ENCODE data around the gene RGS3.
"Not testable (repeated sequence)": the region's sequence is repeated elsewhere in the genome, so short reads cannot be mapped to it uniquely, and the experiment has no call there.

The RGS3 gene

DNA sequence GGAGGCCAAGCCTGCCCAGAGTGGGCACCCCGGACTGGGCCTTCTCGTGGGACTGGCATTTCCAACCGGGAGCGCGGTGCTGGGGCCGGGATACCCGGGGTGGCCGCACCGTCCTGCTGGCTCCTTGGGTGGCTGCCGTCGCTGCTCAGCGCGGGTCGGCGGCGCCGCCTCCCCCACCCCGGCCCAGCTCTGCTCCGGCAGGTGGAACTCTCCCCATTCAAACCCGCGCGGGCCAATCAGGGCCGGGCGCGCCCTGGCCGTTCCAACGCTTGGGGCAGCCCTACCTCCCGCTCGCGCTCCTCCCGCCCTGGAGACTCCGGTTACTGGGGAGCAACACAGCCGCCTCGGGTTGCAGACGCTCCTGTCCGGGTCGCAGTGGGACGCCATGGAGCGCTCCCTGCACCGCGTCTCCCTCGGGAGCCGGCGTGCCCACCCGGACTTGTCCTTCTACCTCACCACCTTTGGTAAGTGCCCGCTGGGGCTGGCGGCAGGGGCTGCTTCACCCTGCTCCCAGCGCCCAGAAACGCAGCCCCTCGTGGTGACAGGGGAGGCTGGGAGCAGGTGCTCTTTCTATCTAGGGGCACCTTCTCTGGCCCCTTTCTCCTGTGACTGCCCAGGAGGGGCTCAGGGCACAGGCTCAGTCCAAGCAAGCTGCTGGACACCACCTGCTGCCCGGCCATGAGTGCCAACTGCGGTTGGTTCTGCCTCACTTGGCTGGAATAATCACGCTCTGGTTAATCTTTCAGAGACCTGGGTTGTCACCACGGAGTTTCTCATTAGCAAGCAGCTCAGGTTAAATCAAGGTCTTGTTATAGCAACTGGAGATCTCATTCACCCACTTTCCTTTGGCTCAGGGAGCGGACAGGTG, at the start of gene RGS3:
TSS of gene RGS3 (plus strand) at position 310 of the 868 bp plus-strand sequence. CDS start at position 386, 76 bp downstream.
- DNase-seq (ENCODE audit: low read depth in 2 of 2): no peak

DNA sequence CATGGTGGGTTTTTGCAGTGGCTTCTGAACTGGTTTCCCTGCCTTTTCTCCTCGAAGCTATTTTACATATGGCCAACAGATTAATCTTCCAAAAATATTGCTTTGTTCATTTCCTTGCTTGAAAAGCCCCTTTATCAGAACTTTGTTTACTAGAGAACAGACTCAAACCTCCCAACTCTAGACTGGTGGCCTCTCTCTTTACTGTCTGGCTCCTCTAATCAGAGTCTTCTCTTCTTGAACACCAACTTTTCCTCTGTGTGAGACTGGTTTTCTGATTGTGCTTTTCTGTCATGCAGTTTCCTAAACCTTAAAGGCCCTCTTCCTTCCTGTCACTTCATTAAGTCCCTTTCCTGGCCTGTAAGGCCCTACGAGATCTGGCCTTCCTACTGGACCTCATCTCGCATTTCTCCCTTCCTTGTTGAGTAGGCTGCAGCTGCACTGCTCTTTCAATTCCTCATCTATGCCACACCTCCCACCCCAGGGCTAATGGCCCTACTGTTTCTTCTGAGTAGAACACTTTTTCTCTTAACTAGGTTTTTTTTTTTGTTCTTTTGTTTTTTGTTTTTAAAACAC, 47.3 kb upstream of the RGS3 start:
- no peak for DNase-seq (ENCODE audit: low read depth in 2 of 2)

GRCh38 chr9:113417370-113417769, 46.2 kb upstream of the RGS3 start:
- DNase-seq (ENCODE audit: low read depth in 2 of 2): no peak

GRCh38 chr9:113421726-113422125, 41.8 kb upstream of the RGS3 start:
- no peak for DNase-seq (ENCODE audit: low read depth in 2 of 2)

- no peak for DNase-seq (ENCODE audit: low read depth in 2 of 2)
Measured at GRCh38 chr9:113425072-113425471, 38.5 kb upstream of the RGS3 start.

DNA sequence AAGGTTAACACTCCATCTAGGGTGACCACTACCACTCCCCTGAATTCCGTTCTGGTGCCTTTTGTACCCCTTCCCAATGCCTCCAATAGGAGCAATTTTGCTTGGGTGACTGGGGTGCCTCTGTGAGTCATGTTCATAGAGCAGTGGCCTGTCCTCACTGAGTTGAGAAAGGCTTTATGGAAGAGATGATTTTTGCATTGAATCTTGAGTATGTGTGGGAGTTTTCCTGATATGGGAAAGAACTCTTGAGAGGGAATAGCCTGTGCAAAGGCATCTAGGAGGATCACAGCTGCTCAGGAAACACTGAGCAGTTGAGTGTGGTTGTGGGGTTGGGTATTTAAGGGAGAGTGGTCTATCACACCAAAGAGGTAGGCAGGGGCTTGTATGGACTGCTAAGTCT, 36.8 kb upstream of the RGS3 start:
- DNase-seq (ENCODE audit: low read depth in 2 of 2): no peak

- no peak for DNase-seq (ENCODE audit: low read depth in 2 of 2)
Measured at GRCh38 chr9:113427629-113428028, 35.9 kb upstream of the RGS3 start.

DNA sequence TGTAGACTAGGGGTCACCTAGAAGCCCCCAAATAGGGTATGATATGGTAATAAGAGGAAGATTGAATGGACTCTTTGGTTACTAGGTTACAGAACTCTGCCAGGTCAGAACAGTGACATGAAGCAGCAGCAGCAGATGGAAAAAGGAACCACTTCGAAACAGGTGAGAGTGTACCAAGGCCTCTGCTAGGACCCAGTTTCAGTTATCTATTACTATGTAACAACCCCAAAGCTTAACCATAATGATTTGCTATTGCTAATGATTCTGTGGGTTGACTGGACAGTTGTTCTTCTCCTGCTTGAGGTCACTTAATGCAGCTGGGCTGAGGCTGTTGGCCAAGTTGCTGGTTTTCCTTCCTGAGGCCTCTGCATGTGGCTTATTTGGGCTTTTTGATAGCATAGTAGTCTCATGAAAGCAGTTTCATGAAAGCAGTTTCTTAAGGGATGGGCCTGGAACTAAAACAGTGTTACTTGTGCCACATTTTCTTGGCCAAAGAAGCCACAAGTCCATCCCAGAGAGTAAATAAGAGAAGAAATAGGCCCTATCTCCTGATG, 35.4 kb upstream of the RGS3 start:
- DNase-seq (ENCODE audit: low read depth in 2 of 2): no peak

- no peak for DNase-seq (ENCODE audit: low read depth in 2 of 2)
Measured at GRCh38 chr9:113431191-113431590, 32.3 kb upstream of the RGS3 start.

DNA sequence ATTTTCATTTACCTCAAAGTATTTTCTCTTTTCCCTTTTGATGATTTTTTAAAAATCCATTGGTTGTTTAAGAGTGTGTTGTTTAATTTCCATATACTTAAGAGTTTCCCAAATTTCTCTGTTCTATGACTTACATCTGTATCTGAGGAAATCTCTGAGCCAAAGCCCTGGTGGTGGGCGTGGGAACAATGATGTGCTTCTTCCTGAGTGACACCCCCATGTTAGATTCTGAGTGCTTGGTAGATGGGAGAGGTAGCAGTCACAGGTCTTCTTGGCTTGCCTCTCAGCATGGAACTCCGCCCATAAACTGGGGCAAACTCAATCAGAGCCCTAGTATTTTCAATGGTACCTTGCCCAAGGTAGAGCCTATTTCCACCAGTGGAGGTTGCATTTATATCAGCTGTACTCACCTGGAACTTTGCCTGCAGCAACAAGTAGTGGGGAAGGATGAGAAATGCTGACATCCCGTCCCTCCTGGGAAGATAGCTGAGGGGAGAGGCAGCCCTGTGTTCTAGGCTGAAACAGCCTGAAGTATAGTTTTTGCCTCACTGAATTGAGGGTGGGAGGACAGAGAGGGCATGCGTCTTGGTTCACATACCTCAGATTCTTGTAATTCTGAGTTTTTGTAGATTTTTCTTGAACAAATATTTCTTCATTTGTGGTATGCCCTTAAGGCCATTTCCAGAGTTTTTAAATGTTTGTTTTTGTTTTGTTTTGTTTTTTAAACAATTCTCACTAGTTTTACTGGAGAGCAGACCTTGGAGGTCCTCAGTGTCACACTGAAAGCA, 26.6 kb upstream of the RGS3 start:
- no peak for DNase-seq (ENCODE audit: low read depth in 2 of 2)

GRCh38 chr9:113437716-113438115, 25.8 kb upstream of the RGS3 start:
- DNase-seq (ENCODE audit: low read depth in 2 of 2): not testable (repeated sequence)

DNA sequence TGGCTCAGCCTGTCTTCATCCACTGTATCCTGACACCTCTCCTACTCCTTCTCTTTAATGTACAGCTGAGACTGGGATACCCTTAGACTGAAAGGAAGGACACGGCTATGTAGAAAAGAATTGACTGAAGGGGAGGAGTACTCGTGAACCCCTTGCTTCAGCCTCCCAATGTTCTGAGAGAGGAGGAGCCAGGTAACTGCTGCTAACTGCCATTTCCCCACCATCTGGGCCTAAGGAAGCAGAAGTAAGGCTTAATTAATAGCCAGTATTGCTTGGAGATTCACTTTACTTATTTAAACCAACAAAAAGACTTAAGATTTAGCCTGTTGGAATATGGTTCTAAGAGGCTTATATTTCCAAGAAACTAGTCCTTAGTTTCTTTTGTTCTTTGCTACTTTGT, 18.8 kb upstream of the RGS3 start:
- DNase-seq (ENCODE audit: low read depth in 2 of 2): no peak

- no peak for DNase-seq (ENCODE audit: low read depth in 2 of 2)
Measured at GRCh38 chr9:113446323-113446740, 17.2 kb upstream of the RGS3 start.

DNA sequence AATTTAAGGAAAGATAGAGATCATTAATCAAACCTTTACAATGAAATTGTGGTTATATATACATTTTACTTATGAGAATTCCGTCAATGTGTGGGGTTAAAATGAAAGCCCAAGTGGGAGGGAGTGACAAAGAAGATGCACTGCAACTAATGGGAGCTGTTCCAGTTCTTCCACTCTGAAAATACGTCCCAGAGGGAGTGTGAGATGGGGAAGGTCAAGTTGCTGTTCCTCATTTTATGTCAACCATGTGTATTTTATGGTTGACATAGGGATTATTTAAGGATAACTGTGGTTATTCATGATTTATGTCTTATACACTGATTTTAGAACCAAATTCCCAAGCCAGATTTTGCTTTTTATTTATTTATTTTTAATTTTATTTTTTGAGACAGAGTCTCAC, 14.2 kb upstream of the RGS3 start:
- no peak for DNase-seq (ENCODE audit: low read depth in 2 of 2)

GRCh38 chr9:113452113-113452605, 11.4 kb upstream of the RGS3 start:
- DNase-seq (ENCODE audit: low read depth in 2 of 2): no peak

DNA sequence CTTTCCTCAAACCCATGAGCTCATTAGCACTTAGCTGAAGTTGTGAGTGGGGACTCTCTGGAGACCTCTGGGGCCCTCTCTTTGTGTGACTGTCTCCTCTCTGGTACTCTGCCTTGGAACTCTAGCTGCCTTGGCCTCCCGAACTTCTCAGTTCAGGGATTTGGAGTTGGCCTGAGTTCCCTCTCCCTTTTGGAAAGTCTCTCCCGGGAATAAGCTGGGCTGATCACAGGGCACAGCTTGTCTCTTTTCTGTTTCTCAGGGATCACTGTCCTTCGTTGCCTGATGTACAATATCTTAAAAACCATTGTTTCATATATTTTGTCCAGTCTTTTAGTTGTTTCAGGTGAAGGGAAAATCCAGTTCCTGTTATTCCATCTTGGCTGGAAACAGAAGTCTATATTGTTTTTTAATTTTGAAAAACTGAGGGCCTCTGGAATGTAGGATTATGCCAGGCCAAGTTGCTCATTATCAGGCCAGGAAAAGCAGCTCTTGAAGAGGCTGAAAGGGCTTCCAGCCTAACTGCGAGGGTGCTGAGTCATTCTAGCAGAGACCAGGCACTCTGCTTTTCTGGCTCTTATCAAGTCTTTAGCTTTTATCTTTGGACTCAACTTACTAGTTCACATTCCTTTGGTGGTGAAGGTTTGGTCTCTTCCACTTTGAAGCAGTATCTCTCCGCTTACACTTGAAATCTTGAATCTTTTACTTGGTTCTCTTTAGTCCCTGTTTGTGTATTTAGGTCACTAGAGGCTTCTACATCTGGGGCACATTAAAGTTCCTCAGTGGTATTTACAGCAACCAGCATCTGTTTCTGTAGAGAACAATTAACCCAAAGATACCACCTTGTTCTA, 8.4 kb upstream of the RGS3 start:
- no peak for DNase-seq (ENCODE audit: low read depth in 2 of 2)

- no peak for DNase-seq (ENCODE audit: low read depth in 2 of 2)
Measured at GRCh38 chr9:113456235-113456634, 7.3 kb upstream of the RGS3 start.

DNA sequence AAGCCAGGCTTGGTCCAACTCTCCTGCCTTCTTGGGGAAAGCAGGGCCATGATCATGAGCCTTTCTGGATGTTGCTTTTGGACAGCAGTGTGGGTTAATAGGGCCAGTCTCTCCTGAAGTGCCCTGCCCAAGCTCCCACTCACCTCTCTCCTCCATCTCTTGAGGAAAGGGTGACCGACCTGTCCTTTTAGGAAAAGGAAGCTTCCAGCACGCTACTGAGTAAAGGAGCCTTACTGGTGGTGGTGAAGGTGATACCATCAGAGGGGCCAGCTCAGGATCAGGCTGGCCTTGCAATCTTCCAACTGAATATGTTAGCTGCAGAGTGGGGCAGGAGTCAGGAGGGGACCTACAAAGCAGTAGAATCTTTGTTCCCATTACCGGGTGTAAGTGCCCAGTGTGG, 2.2 kb upstream of the RGS3 start:
- DNase-seq (ENCODE audit: low read depth in 2 of 2): no peak

GRCh38 chr9:113461943-113462342, 1.6 kb upstream of the RGS3 start:
- no peak for DNase-seq (ENCODE audit: low read depth in 2 of 2)

- DNase-seq (ENCODE audit: low read depth in 2 of 2): no peak
Measured at GRCh38 chr9:113462781-113463286, 693 bp upstream of the RGS3 start.

DNA sequence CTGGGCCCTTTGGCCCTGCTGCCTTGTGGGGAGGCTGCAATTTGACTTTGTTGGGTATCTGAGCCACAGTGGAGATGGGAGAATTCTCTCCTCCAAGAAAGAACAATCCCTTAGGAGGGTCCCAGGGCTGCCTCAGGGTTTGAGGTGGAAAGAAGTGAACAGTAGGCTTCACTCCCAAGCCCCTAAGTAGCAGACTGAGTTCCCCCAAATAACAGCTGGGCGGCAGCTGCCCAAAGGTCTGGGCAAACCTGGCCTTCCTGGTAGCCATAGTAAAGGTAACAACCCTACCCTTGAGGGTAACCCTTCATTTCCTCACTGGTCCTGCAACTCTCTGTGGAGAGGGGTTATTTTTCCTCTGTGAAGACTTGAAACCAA, 746 bp downstream of the RGS3 start:
- DNase-seq (ENCODE audit: low read depth in 2 of 2): no peak
